ENCODE data around the gene FXYD6.

DNA sequence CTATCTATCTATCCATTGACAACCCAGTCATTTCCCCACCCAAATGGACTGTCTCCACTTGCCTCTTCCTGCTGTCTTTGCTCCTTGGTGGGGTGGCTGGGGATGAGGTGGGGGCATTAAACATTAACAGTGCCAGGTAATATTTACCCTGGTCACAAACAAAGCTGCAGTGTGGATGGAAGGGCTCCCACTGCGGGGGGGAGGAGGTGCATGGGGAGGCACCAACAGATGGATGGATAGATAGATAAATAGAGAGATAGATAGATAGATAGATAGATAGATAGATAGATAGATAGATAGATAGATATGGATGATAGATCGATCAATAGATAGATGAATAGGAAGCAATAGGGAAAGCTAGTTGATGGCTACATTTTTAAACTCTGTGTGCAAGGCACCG, 49.6 kb downstream of the FXYD6 start:
- no peak for TF ChIP-seq EP300 (IDR thresholded peaks at IDR 0.05)
- TF ChIP-seq, protein P1, sequence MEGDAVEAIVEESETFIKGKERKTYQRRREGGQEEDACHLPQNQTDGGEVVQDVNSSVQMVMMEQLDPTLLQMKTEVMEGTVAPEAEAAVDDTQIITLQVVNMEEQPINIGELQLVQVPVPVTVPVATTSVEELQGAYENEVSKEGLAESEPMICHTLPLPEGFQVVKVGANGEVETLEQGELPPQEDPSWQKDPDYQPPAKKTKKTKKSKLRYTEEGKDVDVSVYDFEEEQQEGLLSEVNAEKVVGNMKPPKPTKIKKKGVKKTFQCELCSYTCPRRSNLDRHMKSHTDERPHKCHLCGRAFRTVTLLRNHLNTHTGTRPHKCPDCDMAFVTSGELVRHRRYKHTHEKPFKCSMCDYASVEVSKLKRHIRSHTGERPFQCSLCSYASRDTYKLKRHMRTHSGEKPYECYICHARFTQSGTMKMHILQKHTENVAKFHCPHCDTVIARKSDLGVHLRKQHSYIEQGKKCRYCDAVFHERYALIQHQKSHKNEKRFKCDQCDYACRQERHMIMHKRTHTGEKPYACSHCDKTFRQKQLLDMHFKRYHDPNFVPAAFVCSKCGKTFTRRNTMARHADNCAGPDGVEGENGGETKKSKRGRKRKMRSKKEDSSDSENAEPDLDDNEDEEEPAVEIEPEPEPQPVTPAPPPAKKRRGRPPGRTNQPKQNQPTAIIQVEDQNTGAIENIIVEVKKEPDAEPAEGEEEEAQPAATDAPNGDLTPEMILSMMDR (IDR thresholded peaks at IDR 0.05) = no peak

All from sigmoid colon (tissue), 4 donors.